HL-60 (cell line): ENCODE data around the gene KHDRBS1.
A peak's percentile ranks its signal among the peaks of the same experiment; 100 is the strongest.

Source experiments
- DNase-seq, 2 experiments: peaks; one replicate each; pipeline ENCODE4 v3.0.0-alpha.2; 2010 to 2020; ENCODE audit warnings: low read depth in 1 of 2, low spot score in 1 of 2
- H3K27ac ChIP-seq: fragments of 250-450 bp; sonication (Bioruptor Pico); replicated peaks from 2 replicates; pipeline ENCODE4 v1.5.1; 2020; ENCODE audit warnings: mild to moderate bottlenecking, moderate library complexity
- H3K27me3 ChIP-seq: fragments of 250-450 bp; sonication (Bioruptor Pico); 2 replicates; pipeline ENCODE4 v1.5.1; 2021; ENCODE audit warnings: mild to moderate bottlenecking, moderate library complexity; ENCODE audit not compliant: insufficient read depth, poor library complexity, severe bottlenecking
- H3K4me3 ChIP-seq: replicated peaks from 2 replicates; pipeline ENCODE4 v1.5.1; 2011; ENCODE audit warnings: mild to moderate bottlenecking, control low read depth, low read length; ENCODE audit not compliant: insufficient read depth
- GABPA ChIP-seq: IDR thresholded peaks from 2 replicates; pipeline ENCODE4 v1.6.1; 2012; ENCODE audit warnings: low read depth
- POLR2AphosphoS5 ChIP-seq: IDR thresholded peaks from 2 replicates; pipeline ENCODE4 v1.6.1; 2012; ENCODE audit warnings: low read depth
- SPI1 ChIP-seq: IDR thresholded peaks from 2 replicates; pipeline ENCODE4 v1.6.1; 2012; ENCODE audit warnings: low read depth, mild to moderate bottlenecking, borderline replicate concordance
- TF ChIP-seq, protein P1 (sequence below): IDR thresholded peaks from 2 replicates; pipeline ENCODE4 v1.6.1; 2012; ENCODE audit warnings: low read depth; ENCODE audit not compliant: insufficient replicate concordance
- TF ChIP-seq, protein P2 (sequence below): IDR thresholded peaks from one replicate; pipeline ENCODE4 v1.5.1; 2011; ENCODE audit warnings: low read length, control low read depth, inconsistent platforms; ENCODE audit not compliant: insufficient read depth

Gene KHDRBS1

DNA sequence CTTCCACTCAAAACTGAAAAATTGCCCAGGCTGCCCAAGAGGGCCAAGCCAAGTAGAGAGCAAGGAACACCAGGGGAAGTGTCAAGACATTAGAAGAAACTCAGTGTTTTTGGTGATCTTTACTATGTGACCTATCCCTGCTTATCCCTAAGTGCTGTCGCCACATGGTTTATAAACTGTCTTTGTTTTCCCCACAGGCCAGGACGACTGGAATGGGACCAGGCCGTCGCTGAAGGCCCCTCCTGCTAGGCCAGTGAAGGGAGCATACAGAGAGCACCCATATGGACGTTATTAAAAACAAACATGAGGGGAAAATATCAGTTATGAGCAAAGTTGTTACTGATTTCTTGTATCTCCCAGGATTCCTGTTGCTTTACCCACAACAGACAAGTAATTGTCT lies 28.7 kb downstream of the KHDRBS1 start:
- DNase-seq = no peak
- Histone ChIP-seq H3K4me3 (no peak overlapping the region), H3K27me3 (no peaks in the 10 kb centered on the region), H3K27ac (no peak overlapping the region)
- TF ChIP-seq GABPA (no peak), SPI1 (no peak), POLR2AphosphoS5 (no peak)
- TF ChIP-seq, protein P1, sequence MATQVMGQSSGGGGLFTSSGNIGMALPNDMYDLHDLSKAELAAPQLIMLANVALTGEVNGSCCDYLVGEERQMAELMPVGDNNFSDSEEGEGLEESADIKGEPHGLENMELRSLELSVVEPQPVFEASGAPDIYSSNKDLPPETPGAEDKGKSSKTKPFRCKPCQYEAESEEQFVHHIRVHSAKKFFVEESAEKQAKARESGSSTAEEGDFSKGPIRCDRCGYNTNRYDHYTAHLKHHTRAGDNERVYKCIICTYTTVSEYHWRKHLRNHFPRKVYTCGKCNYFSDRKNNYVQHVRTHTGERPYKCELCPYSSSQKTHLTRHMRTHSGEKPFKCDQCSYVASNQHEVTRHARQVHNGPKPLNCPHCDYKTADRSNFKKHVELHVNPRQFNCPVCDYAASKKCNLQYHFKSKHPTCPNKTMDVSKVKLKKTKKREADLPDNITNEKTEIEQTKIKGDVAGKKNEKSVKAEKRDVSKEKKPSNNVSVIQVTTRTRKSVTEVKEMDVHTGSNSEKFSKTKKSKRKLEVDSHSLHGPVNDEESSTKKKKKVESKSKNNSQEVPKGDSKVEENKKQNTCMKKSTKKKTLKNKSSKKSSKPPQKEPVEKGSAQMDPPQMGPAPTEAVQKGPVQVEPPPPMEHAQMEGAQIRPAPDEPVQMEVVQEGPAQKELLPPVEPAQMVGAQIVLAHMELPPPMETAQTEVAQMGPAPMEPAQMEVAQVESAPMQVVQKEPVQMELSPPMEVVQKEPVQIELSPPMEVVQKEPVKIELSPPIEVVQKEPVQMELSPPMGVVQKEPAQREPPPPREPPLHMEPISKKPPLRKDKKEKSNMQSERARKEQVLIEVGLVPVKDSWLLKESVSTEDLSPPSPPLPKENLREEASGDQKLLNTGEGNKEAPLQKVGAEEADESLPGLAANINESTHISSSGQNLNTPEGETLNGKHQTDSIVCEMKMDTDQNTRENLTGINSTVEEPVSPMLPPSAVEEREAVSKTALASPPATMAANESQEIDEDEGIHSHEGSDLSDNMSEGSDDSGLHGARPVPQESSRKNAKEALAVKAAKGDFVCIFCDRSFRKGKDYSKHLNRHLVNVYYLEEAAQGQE = no peak
- TF ChIP-seq, protein P2, sequence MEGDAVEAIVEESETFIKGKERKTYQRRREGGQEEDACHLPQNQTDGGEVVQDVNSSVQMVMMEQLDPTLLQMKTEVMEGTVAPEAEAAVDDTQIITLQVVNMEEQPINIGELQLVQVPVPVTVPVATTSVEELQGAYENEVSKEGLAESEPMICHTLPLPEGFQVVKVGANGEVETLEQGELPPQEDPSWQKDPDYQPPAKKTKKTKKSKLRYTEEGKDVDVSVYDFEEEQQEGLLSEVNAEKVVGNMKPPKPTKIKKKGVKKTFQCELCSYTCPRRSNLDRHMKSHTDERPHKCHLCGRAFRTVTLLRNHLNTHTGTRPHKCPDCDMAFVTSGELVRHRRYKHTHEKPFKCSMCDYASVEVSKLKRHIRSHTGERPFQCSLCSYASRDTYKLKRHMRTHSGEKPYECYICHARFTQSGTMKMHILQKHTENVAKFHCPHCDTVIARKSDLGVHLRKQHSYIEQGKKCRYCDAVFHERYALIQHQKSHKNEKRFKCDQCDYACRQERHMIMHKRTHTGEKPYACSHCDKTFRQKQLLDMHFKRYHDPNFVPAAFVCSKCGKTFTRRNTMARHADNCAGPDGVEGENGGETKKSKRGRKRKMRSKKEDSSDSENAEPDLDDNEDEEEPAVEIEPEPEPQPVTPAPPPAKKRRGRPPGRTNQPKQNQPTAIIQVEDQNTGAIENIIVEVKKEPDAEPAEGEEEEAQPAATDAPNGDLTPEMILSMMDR = no peak

DNA sequence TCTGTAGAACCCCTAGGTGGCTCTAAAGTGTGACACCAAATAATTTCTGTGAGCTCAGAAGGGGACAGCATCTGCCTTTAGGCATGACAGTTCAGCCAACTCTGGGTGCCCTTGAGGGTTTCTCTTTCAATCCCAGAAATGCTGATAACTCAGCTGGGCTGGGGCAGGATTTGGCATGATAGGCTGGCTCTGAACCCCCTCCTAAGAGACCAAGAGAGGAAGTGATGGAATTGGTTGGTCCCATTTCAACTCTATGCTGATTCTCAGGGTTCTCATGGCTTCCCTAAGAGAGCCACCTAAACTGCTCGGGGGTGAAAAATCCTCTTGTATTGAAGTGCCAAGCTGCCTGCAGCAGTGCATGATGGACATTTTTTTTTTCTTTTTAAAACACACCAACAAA lies 30.6 kb downstream of the KHDRBS1 start:
- Histone ChIP-seq H3K27me3 (no peaks in the 10 kb centered on the region), H3K27ac (no peak overlapping the region), H3K4me3 (no peak overlapping the region)
- no peak for TF ChIP-seq GABPA
- peak; percentile 47; the same call in 1 of the 2 replicates for TF ChIP-seq SPI1
- TF ChIP-seq, protein P2 = no peak
- no peak for TF ChIP-seq POLR2AphosphoS5
- TF ChIP-seq, protein P1 = no peak
- DNase-seq = no peak

DNA sequence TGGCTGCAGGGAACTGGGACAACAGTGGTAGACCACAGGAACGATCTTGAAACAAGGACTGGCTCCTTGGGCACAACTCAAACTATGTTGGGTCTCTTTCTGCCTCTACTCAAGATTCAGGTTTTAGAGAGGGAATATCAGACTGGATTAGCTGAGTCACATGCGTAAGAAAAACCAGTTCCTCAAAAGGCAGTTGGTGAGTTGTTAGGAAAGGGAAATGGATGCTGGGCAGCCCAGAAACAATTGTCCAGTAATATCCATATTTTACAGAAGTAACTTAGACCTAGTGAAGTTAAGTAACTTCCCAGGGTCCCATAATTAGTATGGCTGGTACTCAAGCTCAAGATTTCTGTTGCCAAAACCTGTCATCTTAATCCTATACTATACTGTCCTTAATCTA lies 32.1 kb downstream of the KHDRBS1 start:
- Histone ChIP-seq H3K4me3 (no peak overlapping the region), H3K27ac (peak overlapping the region; percentile 60), H3K27me3 (no peaks in the 10 kb centered on the region)
- TF ChIP-seq SPI1 = peak; percentile 94
- no peak for TF ChIP-seq POLR2AphosphoS5
- peak in 1 of 2 experiments; percentile 62 for DNase-seq

DNA sequence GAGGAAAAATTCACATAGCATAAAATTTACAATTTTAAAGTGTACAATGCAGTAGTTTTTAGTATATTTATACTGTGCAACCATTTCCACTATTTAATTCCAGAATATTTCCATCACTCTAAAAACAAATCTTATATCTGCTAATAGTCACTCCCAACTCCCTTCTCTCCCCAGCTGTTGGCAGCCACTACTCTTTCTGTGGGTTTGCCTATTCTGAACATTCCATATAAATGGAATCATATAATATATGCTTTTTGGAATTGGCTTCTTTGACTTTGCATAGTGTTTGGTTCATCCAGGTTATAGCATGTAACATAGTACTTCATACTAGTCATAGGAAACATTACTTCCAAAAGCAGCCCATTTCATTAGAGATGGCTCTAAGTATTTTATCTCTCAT lies 34.0 kb downstream of the KHDRBS1 start:
- no peak for DNase-seq
- Histone ChIP-seq H3K27ac (no peak overlapping the region), H3K4me3 (no peak overlapping the region), H3K27me3 (no peaks in the 10 kb centered on the region)
- TF ChIP-seq, protein P2 = no peak
- TF ChIP-seq GABPA (no peak), POLR2AphosphoS5 (no peak), SPI1 (no peak)
- TF ChIP-seq, protein P1 = no peak
